ENCODE results near the gene MKS1. TPM values are rescaled to one million over a fixed set of nuclear protein-coding genes. Genes with fewer than 3 reads are reported as not detected.

Gene MKS1
- total RNA-seq, 1 experiment from 2014 or later: 24.8 TPM

GRCh38 chr17:58238147-58238634 is 19.1 kb upstream of the MKS1 start, which contains the start of gene LPO:
TSS of gene LPO (plus strand) at chr17:58238584. CDS start at chr17:58242980, 4,396 bp downstream.
- no peak within 1 kb of the TSS for H3K4ac ChIP-seq (ENCODE audit: low read depth, low read length)
- no peak within 1 kb of the TSS for H3T11ph ChIP-seq (ENCODE audit: low read length)
- H2AFZ ChIP-seq (ENCODE audit: low read length): no peak within 1 kb of the TSS
- no peak within 1 kb of the TSS for H3K4me2 ChIP-seq (ENCODE audit: insufficient read depth, insufficient read length, low read length)
- no peak within 1 kb of the TSS for H2BK20ac ChIP-seq (ENCODE audit: low read depth, low read length, poor library complexity, severe bottlenecking)
- H3K27me3 Mint-ChIP-seq (ENCODE audit: low read depth): peaks cover 76% of the 10 kb centered on the region
- H3K27ac ChIP-seq (ENCODE audit: insufficient read length, low read depth, low read length): no peak within 1 kb of the TSS
- no peaks in the 10 kb centered on the region for H3K4me1 ChIP-seq (ENCODE audit: insufficient read depth, low read length)
- H2BK15ac ChIP-seq (ENCODE audit: low read depth, low read length): no peak within 1 kb of the TSS
- no peak within 1 kb of the TSS for H3K56ac ChIP-seq (ENCODE audit: insufficient read length, low read depth, low read length)
- H3K27ac Mint-ChIP-seq: no peak within 1 kb of the TSS
- DNase-seq: no peak
- 0 out of 4 replicates have a peak, but pooled peaks cover 0 to 3% of the 10 kb centered on the region in 2 experiments for H3K4me1 Mint-ChIP-seq
- WGBS (ENCODE audit: extremely low coverage, insufficient read length, low lambda C conversion rate): no CpG with 5 or more reads among the region's 5 CpGs
- H3K23ac ChIP-seq (ENCODE audit: insufficient read length, low read depth, low read length): no peak within 1 kb of the TSS
- TF ChIP-seq CTCF (conservative IDR thresholded peaks at IDR 0.05): no peak
- H3K9me3 Mint-ChIP-seq: no peaks in the 10 kb centered on the region
- no peak within 1 kb of the TSS for H3K18ac ChIP-seq (ENCODE audit: insufficient read length, low read depth, low read length)
- H4K20me1 ChIP-seq (ENCODE audit: control insufficient read depth, insufficient read depth, insufficient read length): no peaks in the 10 kb centered on the region
- no peak within 1 kb of the TSS for H2BK12ac ChIP-seq (ENCODE audit: insufficient read length, low read depth, low read length)
- H3K14ac ChIP-seq (ENCODE audit: insufficient read depth, low read length): no peak within 1 kb of the TSS
- H3K36me3 Mint-ChIP-seq (ENCODE audit: insufficient read depth in 1 of 3, low read depth in 3 of 3): no peaks in the 10 kb centered on the region
- H4K8ac ChIP-seq (replicated peaks; ENCODE audit: insufficient read length, low read depth, low read length): no peak within 1 kb of the TSS
- 0 out of 2 replicates have a peak, but pooled peaks cover 2% of the 10 kb centered on the region for H3K27me3 ChIP-seq (ENCODE audit: insufficient read depth, low read length)
- no peak within 1 kb of the TSS for H4K5ac ChIP-seq (ENCODE audit: insufficient read length, low read depth, low read length)
- no peaks in the 10 kb centered on the region for H3K79me1 ChIP-seq (ENCODE audit: insufficient read depth, low read depth, low read length, poor library complexity, severe bottlenecking)
- H2AK5ac ChIP-seq (ENCODE audit: insufficient read length, low read length): no peak within 1 kb of the TSS
- no peak within 1 kb of the TSS for H2BK120ac ChIP-seq (ENCODE audit: low read depth, low read length, poor library complexity, severe bottlenecking)
- H3K4me3 Mint-ChIP-seq: no peak within 1 kb of the TSS
- no peaks in the 10 kb centered on the region for H3K23me2 ChIP-seq (ENCODE audit: insufficient read length, low read depth, low read length, poor library complexity, severe bottlenecking)
- H3K9me3 ChIP-seq (ENCODE audit: control insufficient read depth, low read depth, low read length): no peaks in the 10 kb centered on the region
- no peak within 1 kb of the TSS for H4K91ac ChIP-seq (ENCODE audit: insufficient read length, low read depth, low read length)
- no peak within 1 kb of the TSS for H2BK5ac ChIP-seq (ENCODE audit: insufficient read length, low read length)
- H3K79me2 ChIP-seq (ENCODE audit: insufficient read depth, low read length): no peaks in the 10 kb centered on the region
- no peak within 1 kb of the TSS for H3K9ac ChIP-seq (ENCODE audit: extremely low read depth, insufficient read length, low read length)
